NK-92 (cell line): Measurements from ENCODE around the gene CORO1A.
"Not testable (repeated sequence)": the region's sequence is repeated elsewhere in the genome, so short reads cannot be mapped to it uniquely, and the experiment has no call there.

Experiments
- DNase-seq: peaks from one replicate; lab custom pipeline; 2025; ENCODE audit not compliant: unreplicated experiment; lab: John Stamatoyannopoulos, UW

Gene CORO1A

GRCh38 chr16:30169416-30169815 lies 14.0 kb upstream of the CORO1A start:
- DNase-seq: not testable (repeated sequence)

- DNase-seq: not testable (repeated sequence)
These were observed 13.3 kb upstream of the CORO1A start for GRCh38 chr16:30170145-30170544.

GRCh38 chr16:30173054-30173453 lies 10.3 kb upstream of the CORO1A start:
- DNase-seq: no peak

GRCh38 chr16:30176876-30177275 lies 6.5 kb upstream of the CORO1A start:
- DNase-seq: not testable (repeated sequence)

- no peak for DNase-seq
These were observed 4.2 kb upstream of the CORO1A start for GRCh38 chr16:30179195-30179594.

- DNase-seq: no peak
These were observed 3.5 kb upstream of the CORO1A start for GRCh38 chr16:30179931-30180330.

- DNase-seq: no peak
These were observed 2.7 kb upstream of the CORO1A start for GRCh38 chr16:30180741-30181140.

- no peak for DNase-seq
These were observed 891 bp downstream of the CORO1A start for GRCh38 chr16:30184096-30184890.

- no peak for DNase-seq
These were observed 1.7 kb downstream of the CORO1A start for GRCh38 chr16:30184891-30185682.

- no peak for DNase-seq
These were observed 2.5 kb downstream of the CORO1A start for GRCh38 chr16:30185683-30186421.

- DNase-seq: no peak
These were observed 3.0 kb downstream of the CORO1A start for GRCh38 chr16:30186444-30186781.

GRCh38 chr16:30186782-30187555 lies 3.6 kb downstream of the CORO1A start:
- DNase-seq: no peak

GRCh38 chr16:30187556-30187865 lies 4.1 kb downstream of the CORO1A start:
- DNase-seq: no peak

- DNase-seq: no peak
These were observed 4.7 kb downstream of the CORO1A start for GRCh38 chr16:30187971-30188561.

GRCh38 chr16:30191158-30191557 lies 7.8 kb downstream of the CORO1A start:
- not testable (repeated sequence) for DNase-seq

- DNase-seq: not testable (repeated sequence)
These were observed 9.7 kb downstream of the CORO1A start for GRCh38 chr16:30193098-30193497.

GRCh38 chr16:30193615-30194014 lies 10.2 kb downstream of the CORO1A start, which contains the start of the genes BOLA2B and SLX1A:
Gene BOLA2B (minus strand): TSS chr16:30193666. CDS start chr16:30193595, 71 bp downstream.
Gene SLX1A (plus strand): TSS chr16:30193875. CDS start chr16:30194085, 210 bp downstream.
- DNase-seq: not testable (repeated sequence)

GRCh38 chr16:30194172-30194925 lies 10.9 kb downstream of the CORO1A start:
- not testable (repeated sequence) for DNase-seq

GRCh38 chr16:30197001-30197400 lies 13.6 kb downstream of the CORO1A start:
- DNase-seq: not testable (repeated sequence)

GRCh38 chr16:30199049-30199448 lies 15.6 kb downstream of the CORO1A start, which contains the start of gene SULT1A3:
Gene SULT1A3 (plus strand): TSS chr16:30199255. CDS start chr16:30200729, 1,474 bp downstream.
- DNase-seq: not testable (repeated sequence)
